Measurements from ENCODE around the gene PSMD5.

The PSMD5 gene

DNA sequence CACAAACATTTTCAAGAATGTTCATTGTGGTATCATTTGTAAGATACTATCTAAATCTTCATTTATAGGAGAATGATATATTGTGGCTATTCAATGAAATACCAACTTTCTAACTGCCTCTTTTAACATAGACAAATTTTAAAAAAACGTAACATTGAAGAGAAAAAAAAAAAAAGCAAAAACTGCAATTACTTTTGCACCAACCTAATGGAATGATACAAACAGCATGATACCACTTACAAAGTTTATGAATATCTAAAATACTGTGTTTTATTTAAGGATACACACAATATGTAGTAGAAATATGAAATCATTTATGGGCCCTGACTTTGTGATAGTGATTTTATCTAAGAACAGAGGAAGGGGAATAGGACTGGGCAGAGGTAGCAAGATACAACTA is 24.1 kb downstream of the PSMD5 start:
- Histone ChIP-seq H3K36me3 (ENCODE audit: low read length) (peaks cover 35% of the 10 kb centered on the region), H3K79me2 (ENCODE audit: insufficient read depth, low read length) (no peaks in the 10 kb centered on the region), H3K9ac (ENCODE audit: low read length) (no peak overlapping the region), H3F3A (ENCODE audit: insufficient read depth) (peaks cover 7% of the 10 kb centered on the region), H3K4me3 (ENCODE audit: insufficient read depth, low read length, poor library complexity, severe bottlenecking) (no peak overlapping the region), H3K27ac (ENCODE audit: low read depth, low read length) (no peak overlapping the region), H3K4me2 (ENCODE audit: low read depth, low read length, poor library complexity, severe bottlenecking) (no peak overlapping the region), H2AFZ (ENCODE audit: low read depth, low read length, severe bottlenecking) (no peak overlapping the region), H3K9me2 (replicated peaks; ENCODE audit: insufficient read depth, low read length) (no peaks in the 10 kb centered on the region), H3K27me3 (ENCODE audit: low read length) (no peaks in the 10 kb centered on the region), H3K9me3 (ENCODE audit: insufficient read depth, low read length) (no peaks in the 10 kb centered on the region), H4K20me1 (ENCODE audit: low read depth, low read length) (no peaks in the 10 kb centered on the region)
- TF ChIP-seq, protein P1, sequence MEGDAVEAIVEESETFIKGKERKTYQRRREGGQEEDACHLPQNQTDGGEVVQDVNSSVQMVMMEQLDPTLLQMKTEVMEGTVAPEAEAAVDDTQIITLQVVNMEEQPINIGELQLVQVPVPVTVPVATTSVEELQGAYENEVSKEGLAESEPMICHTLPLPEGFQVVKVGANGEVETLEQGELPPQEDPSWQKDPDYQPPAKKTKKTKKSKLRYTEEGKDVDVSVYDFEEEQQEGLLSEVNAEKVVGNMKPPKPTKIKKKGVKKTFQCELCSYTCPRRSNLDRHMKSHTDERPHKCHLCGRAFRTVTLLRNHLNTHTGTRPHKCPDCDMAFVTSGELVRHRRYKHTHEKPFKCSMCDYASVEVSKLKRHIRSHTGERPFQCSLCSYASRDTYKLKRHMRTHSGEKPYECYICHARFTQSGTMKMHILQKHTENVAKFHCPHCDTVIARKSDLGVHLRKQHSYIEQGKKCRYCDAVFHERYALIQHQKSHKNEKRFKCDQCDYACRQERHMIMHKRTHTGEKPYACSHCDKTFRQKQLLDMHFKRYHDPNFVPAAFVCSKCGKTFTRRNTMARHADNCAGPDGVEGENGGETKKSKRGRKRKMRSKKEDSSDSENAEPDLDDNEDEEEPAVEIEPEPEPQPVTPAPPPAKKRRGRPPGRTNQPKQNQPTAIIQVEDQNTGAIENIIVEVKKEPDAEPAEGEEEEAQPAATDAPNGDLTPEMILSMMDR (IDR thresholded peaks at IDR 0.05; ENCODE audit: insufficient read depth, low read length, poor library complexity, severe bottlenecking): no peak
- TF ChIP-seq EZH2phosphoT487 (conservative IDR thresholded peaks at IDR 0.05; ENCODE audit: low read length): no peak

DNA sequence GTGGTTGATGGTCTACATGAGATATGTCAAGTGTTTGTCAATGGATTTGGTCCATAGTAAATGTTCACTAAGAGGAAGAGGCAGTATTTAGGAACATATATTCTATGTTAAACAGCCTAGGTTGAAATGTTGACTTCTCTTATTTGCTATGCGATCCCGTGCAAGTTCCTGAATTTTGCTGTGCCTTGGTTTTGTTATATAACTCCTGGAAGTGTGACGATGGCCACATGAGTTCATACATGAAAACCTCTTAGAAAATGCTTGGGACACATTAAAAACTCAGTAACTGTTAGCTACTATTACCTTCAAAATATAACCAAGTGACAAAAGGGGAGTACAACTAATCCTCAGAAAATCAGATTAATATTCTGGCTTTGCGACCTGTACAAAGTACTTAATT is 27.6 kb downstream of the PSMD5 start:
- H3K27me3 ChIP-seq (ENCODE audit: low read length): no peaks in the 10 kb centered on the region
- H3F3A ChIP-seq (ENCODE audit: insufficient read depth): peaks cover 7% of the 10 kb centered on the region
- H3K36me3 ChIP-seq (ENCODE audit: low read length): peaks cover 23% of the 10 kb centered on the region
- H3K9me3 ChIP-seq (ENCODE audit: insufficient read depth, low read length): no peaks in the 10 kb centered on the region
- no peak overlapping the region for H2AFZ ChIP-seq (ENCODE audit: low read depth, low read length, severe bottlenecking)
- H4K20me1 ChIP-seq (ENCODE audit: low read depth, low read length): no peaks in the 10 kb centered on the region
- H3K4me3 ChIP-seq (ENCODE audit: insufficient read depth, low read length, poor library complexity, severe bottlenecking): no peak overlapping the region
- no peak overlapping the region for H3K4me2 ChIP-seq (ENCODE audit: low read depth, low read length, poor library complexity, severe bottlenecking)
- H3K27ac ChIP-seq (ENCODE audit: low read depth, low read length): no peak overlapping the region
- no peaks in the 10 kb centered on the region for H3K79me2 ChIP-seq (ENCODE audit: insufficient read depth, low read length)
- no peaks in the 10 kb centered on the region for H3K9me2 ChIP-seq (replicated peaks; ENCODE audit: insufficient read depth, low read length)
- H3K9ac ChIP-seq (ENCODE audit: low read length): no peak overlapping the region
- TF ChIP-seq, protein P1 (IDR thresholded peaks at IDR 0.05; ENCODE audit: insufficient read depth, low read length, poor library complexity, severe bottlenecking): no peak
- no peak for TF ChIP-seq EZH2phosphoT487 (conservative IDR thresholded peaks at IDR 0.05; ENCODE audit: low read length)

DNA sequence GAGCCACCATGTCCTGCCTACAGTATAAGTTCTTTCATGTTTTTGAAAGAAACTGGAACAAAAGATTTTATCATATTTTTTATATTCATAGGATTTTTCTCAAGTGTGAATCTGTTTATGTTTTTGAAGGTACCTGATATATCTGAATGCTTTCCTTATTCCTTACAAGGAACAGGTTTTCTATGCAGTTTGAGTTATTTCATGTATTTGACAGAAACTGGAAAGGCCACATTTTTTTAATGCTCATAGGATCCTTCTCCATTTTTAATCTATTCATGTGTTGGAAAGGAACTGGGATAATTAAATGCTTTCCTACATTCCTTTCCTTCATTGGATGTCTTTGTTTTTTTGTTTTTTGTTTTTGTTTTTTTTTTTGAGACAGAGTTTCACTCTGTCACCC is 33.8 kb downstream of the PSMD5 start:
- Histone ChIP-seq H3K79me2 (ENCODE audit: insufficient read depth, low read length) (no peaks in the 10 kb centered on the region), H3K9me2 (replicated peaks; ENCODE audit: insufficient read depth, low read length) (no peaks in the 10 kb centered on the region), H3K36me3 (ENCODE audit: low read length) (peaks cover 6% of the 10 kb centered on the region), H3K27me3 (ENCODE audit: low read length) (no peaks in the 10 kb centered on the region), H3F3A (ENCODE audit: insufficient read depth) (no peaks in the 10 kb centered on the region), H3K9me3 (ENCODE audit: insufficient read depth, low read length) (peaks cover 7% of the 10 kb centered on the region; the same call in 1 of the 2 replicates), H4K20me1 (ENCODE audit: low read depth, low read length) (no peaks in the 10 kb centered on the region), H2AFZ (ENCODE audit: low read depth, low read length, severe bottlenecking) (no peak overlapping the region), H3K9ac (ENCODE audit: low read length) (no peak overlapping the region), H3K27ac (ENCODE audit: low read depth, low read length) (no peak overlapping the region), H3K4me3 (ENCODE audit: insufficient read depth, low read length, poor library complexity, severe bottlenecking) (no peak overlapping the region), H3K4me2 (ENCODE audit: low read depth, low read length, poor library complexity, severe bottlenecking) (no peak overlapping the region)
- TF ChIP-seq EZH2phosphoT487 (conservative IDR thresholded peaks at IDR 0.05; ENCODE audit: low read length): no peak
- TF ChIP-seq, protein P1 (IDR thresholded peaks at IDR 0.05; ENCODE audit: insufficient read depth, low read length, poor library complexity, severe bottlenecking): no peak

All from SU-DHL-6 (cell line).